DOHH2 (cell line): ENCODE measurements around the gene BCAS1.

Experiments used
- CTCF ChIP-seq: fragments of 200-600 bp; sonication (generic); IDR thresholded peaks from one replicate; pipeline ENCODE4 v1.5.1; 2014; ENCODE audit warnings: antibody characterized with exemption, mild to moderate bottlenecking, low read depth, low read length; ENCODE audit not compliant: poor library complexity, severe bottlenecking
- EZH2phosphoT487 ChIP-seq: fragments of 200-600 bp; sonication (generic); IDR thresholded peaks from 2 replicates; pipeline ENCODE4 v1.6.1; 2017; ENCODE audit warnings: borderline replicate concordance, mild to moderate bottlenecking, antibody characterized with exemption, low read length, moderate library complexity, mixed read lengths

DNA sequence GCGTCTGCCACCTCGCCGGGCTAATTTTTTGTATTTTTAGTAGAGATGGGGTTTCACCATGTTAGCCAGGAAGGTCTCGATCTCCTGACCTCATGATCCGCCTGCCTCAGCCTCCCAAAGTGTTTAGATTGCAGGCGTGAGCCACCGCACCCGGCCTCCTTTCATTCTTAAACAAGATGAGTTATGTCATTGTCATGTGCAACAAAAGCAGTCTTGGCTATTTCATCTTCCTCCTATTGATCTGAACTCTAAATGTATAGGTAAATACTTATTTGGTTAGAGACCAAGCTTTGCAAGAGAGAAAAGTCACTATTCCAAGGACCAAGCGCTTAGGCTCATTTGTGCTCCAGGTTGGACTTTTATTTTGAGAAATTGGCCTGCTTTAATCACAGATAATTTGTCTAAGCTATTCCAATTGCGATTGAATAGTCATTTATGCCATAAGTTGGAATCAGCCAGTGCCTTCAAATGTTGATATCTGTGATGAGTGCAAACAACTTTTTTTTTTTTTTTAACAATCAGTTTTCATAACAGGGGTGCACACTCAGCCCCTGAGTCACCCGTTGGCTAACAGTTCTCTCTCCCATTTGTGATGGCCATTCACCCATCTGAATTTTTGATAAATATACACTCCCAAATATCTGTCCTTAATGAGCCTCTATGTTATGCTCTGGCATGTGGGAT, 167.3 kb downstream of the BCAS1 start:
- no peak for TF ChIP-seq CTCF
- no peak for TF ChIP-seq EZH2phosphoT487
